Measurements from ENCODE around the gene UQCC3.

DNA sequence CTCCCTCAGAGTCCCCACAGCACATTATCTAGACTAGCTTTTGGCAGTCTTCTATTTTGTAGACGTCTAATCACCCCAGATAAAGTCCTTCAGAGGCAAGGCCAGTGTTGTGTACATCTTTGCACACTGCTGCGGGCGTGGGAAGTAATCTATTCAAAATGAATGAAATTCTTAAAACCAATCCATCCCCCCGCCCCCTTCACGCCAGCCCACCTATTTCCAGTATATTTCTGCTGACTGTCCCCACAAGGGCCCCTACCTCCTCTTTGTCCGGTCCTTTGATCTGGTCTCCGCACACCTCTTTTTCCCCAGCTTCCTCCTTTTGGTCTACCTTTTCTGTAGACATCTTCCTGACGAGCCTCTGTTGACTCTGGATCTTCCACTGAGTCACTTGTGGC lies 35.4 kb downstream of the UQCC3 start:
- TF ChIP-seq, protein P1, sequence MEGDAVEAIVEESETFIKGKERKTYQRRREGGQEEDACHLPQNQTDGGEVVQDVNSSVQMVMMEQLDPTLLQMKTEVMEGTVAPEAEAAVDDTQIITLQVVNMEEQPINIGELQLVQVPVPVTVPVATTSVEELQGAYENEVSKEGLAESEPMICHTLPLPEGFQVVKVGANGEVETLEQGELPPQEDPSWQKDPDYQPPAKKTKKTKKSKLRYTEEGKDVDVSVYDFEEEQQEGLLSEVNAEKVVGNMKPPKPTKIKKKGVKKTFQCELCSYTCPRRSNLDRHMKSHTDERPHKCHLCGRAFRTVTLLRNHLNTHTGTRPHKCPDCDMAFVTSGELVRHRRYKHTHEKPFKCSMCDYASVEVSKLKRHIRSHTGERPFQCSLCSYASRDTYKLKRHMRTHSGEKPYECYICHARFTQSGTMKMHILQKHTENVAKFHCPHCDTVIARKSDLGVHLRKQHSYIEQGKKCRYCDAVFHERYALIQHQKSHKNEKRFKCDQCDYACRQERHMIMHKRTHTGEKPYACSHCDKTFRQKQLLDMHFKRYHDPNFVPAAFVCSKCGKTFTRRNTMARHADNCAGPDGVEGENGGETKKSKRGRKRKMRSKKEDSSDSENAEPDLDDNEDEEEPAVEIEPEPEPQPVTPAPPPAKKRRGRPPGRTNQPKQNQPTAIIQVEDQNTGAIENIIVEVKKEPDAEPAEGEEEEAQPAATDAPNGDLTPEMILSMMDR (IDR thresholded peaks at IDR 0.05; ENCODE audit: low read depth, low read length, poor library complexity, severe bottlenecking): no peak
- no peak for TF ChIP-seq EZH2phosphoT487 (IDR thresholded peaks at IDR 0.05; ENCODE audit: borderline replicate concordance, low read length)
